NCI-H2196 (cell line): ENCODE data around the gene MYO19.
A peak's percentile ranks its signal among the peaks of the same experiment; 100 is the strongest.

ENCODE experiments used
- DNase-seq: peaks from one replicate; lab custom pipeline; 2025; ENCODE audit not compliant: unreplicated experiment; lab: John Stamatoyannopoulos, UW

MYO19 gene

GRCh38 chr17:36534840-36535668 is at the start of gene MYO19, which contains the start of gene PIGW:
Gene MYO19, minus strand, starts transcription at chr17:36534868. Its CDS starts 2,330 bp downstream, at chr17:36532538.
Gene PIGW, plus strand, starts transcription at chr17:36534987. Its CDS starts 2,115 bp downstream, at chr17:36537102.
- peak; percentile 73 for DNase-seq

GRCh38 chr17:36583787-36584186 is 49.1 kb upstream of the MYO19 start:
- no peak for DNase-seq

GRCh38 chr17:36578671-36579070 is 44.0 kb upstream of the MYO19 start:
- DNase-seq = no peak

- no peak for DNase-seq
Observed at GRCh38 chr17:36576793-36577192, 42.1 kb upstream of the MYO19 start.

GRCh38 chr17:36575028-36575427 is 40.4 kb upstream of the MYO19 start:
- no peak for DNase-seq

GRCh38 chr17:36566081-36566480 is 31.4 kb upstream of the MYO19 start:
- DNase-seq = no peak

- no peak for DNase-seq
Observed at GRCh38 chr17:36553459-36553858, 18.8 kb upstream of the MYO19 start.

- DNase-seq = no peak
Observed at GRCh38 chr17:36550491-36551417, 16.1 kb upstream of the MYO19 start.

GRCh38 chr17:36547776-36548175 is 13.1 kb upstream of the MYO19 start:
- no peak for DNase-seq

GRCh38 chr17:36546418-36547093 is 11.9 kb upstream of the MYO19 start:
- DNase-seq = no peak

- DNase-seq = peak; percentile 90
Observed at GRCh38 chr17:36545465-36546417, 11.1 kb upstream of the MYO19 start.

GRCh38 chr17:36545077-36545464 is 10.4 kb upstream of the MYO19 start:
- DNase-seq = no peak

- peak; percentile 81 for DNase-seq
Observed at GRCh38 chr17:36544307-36545076, 9.8 kb upstream of the MYO19 start, which contains the start of gene GGNBP2. Gene GGNBP2, plus strand, starts transcription at chr17:36544919. Its CDS starts 806 bp downstream, at chr17:36545725.

GRCh38 chr17:36544044-36544306 is 9.3 kb upstream of the MYO19 start:
- DNase-seq = no peak

GRCh38 chr17:36542755-36543154 is 8.1 kb upstream of the MYO19 start:
- no peak for DNase-seq

GRCh38 chr17:36540696-36541095 is 6.0 kb upstream of the MYO19 start:
- DNase-seq = no peak

GRCh38 chr17:36535669-36536081 is 1.0 kb upstream of the MYO19 start:
- no peak for DNase-seq

GRCh38 chr17:36533935-36534839 is 481 bp downstream of the MYO19 start:
- peak; percentile 79 for DNase-seq
